Measurements from ENCODE around the gene ACSF2. TPM values are rescaled to one million over a fixed set of nuclear protein-coding genes. Genes with fewer than 3 reads are reported as not detected.

The ACSF2 gene
- 60.1 and 63.0 TPM in 2 replicates for total RNA-seq

GRCh38 chr17:50425682-50426471 lies at the start of gene ACSF2:
Gene ACSF2, plus strand, starts transcription at chr17:50426218. Its CDS starts 44 bp downstream, at chr17:50426262.
- H4K20me1 ChIP-seq (ENCODE audit: insufficient read depth, low read length): peaks cover 3% of the 10 kb centered on the region
- H3K27ac ChIP-seq (ENCODE audit: low read depth, low read length): peak within 1 kb of the TSS; percentile 72
- no peaks in the 10 kb centered on the region for H3K27me3 ChIP-seq (ENCODE audit: insufficient read depth, low read length)
- peak within 1 kb of the TSS; percentile 93 for H2AFZ ChIP-seq (ENCODE audit: low read length)
- peak; percentile 96 for DNase-seq (ENCODE audit: insufficient read length, low spot score, missing footprints)
- H3K4me1 ChIP-seq (ENCODE audit: insufficient read depth, low read length): peaks cover 50% of the 10 kb centered on the region
- peak within 1 kb of the TSS; percentile 93 for H3K4me2 ChIP-seq (ENCODE audit: insufficient read depth, low read length)
- TF ChIP-seq CTCF (IDR thresholded peaks at IDR 0.05; ENCODE audit: extremely low read depth, low read depth, low read length): no peak
- peak within 1 kb of the TSS; percentile 77 for H3K4me3 ChIP-seq (ENCODE audit: insufficient read depth, low read length)
- H3K79me2 ChIP-seq (ENCODE audit: insufficient read depth, low read length): peaks cover 31% of the 10 kb centered on the region
- H3K36me3 ChIP-seq (ENCODE audit: insufficient read depth, low read length): no peaks in the 10 kb centered on the region
- H3K9me3 ChIP-seq (ENCODE audit: low read depth, low read length): no peaks in the 10 kb centered on the region

GRCh38 chr17:50379351-50380132 lies 46.5 kb upstream of the ACSF2 start:
- Histone ChIP-seq H3K9me3 (ENCODE audit: low read depth, low read length) (no peaks in the 10 kb centered on the region), H3K4me3 (ENCODE audit: insufficient read depth, low read length) (no peak overlapping the region), H3K36me3 (ENCODE audit: insufficient read depth, low read length) (peaks cover 52% of the 10 kb centered on the region), H3K27ac (ENCODE audit: low read depth, low read length) (no peak overlapping the region), H3K4me2 (ENCODE audit: insufficient read depth, low read length) (no peak overlapping the region), H2AFZ (ENCODE audit: low read length) (no peak overlapping the region), H3K4me1 (ENCODE audit: insufficient read depth, low read length) (peaks cover 5% of the 10 kb centered on the region), H3K79me2 (ENCODE audit: insufficient read depth, low read length) (no peaks in the 10 kb centered on the region), H4K20me1 (ENCODE audit: insufficient read depth, low read length) (peaks cover 15% of the 10 kb centered on the region), H3K27me3 (ENCODE audit: insufficient read depth, low read length) (no peaks in the 10 kb centered on the region)
- no peak for DNase-seq (ENCODE audit: insufficient read length, low spot score, missing footprints)
- no peak for TF ChIP-seq CTCF (IDR thresholded peaks at IDR 0.05; ENCODE audit: extremely low read depth, low read depth, low read length)

- Histone ChIP-seq H3K27ac (ENCODE audit: low read depth, low read length) (no peak overlapping the region), H3K27me3 (ENCODE audit: insufficient read depth, low read length) (no peaks in the 10 kb centered on the region), H3K36me3 (ENCODE audit: insufficient read depth, low read length) (peaks cover 60% of the 10 kb centered on the region), H4K20me1 (ENCODE audit: insufficient read depth, low read length) (peaks cover 19% of the 10 kb centered on the region), H3K4me2 (ENCODE audit: insufficient read depth, low read length) (no peak overlapping the region), H2AFZ (ENCODE audit: low read length) (no peak overlapping the region), H3K79me2 (ENCODE audit: insufficient read depth, low read length) (peaks cover 3% of the 10 kb centered on the region), H3K4me3 (ENCODE audit: insufficient read depth, low read length) (no peak overlapping the region), H3K9me3 (ENCODE audit: low read depth, low read length) (no peaks in the 10 kb centered on the region), H3K4me1 (ENCODE audit: insufficient read depth, low read length) (peaks cover 5% of the 10 kb centered on the region)
- peak; percentile 13 for TF ChIP-seq CTCF (IDR thresholded peaks at IDR 0.05; ENCODE audit: extremely low read depth, low read depth, low read length)
- no peak for DNase-seq (ENCODE audit: insufficient read length, low spot score, missing footprints)
Measured at GRCh38 chr17:50380369-50381259, 45.4 kb upstream of the ACSF2 start.
